Measurements from ENCODE around the gene NXPH2. TPM values are rescaled to one million over a fixed set of nuclear protein-coding genes. Genes with fewer than 3 reads are reported as not detected.

Gene NXPH2
- total RNA-seq, 4 donors from 2014 or later, result not detected

GRCh38 chr2:138726681-138727080, 53.5 kb downstream of the NXPH2 start:
- in situ Hi-C loops (cut with MboI; ENCODE audit: low sequenced_read_pairs in 4 of 4) (no loop called here), intact Hi-C loops (cut with DNase I; ENCODE audit: low total_unique reads) (no loop called here)
- no peaks in the 10 kb centered on the region for H3K36me3 ChIP-seq
- TF ChIP-seq POLR2A (IDR thresholded peaks at IDR 0.05), result no peak
- TF ChIP-seq, protein P1, sequence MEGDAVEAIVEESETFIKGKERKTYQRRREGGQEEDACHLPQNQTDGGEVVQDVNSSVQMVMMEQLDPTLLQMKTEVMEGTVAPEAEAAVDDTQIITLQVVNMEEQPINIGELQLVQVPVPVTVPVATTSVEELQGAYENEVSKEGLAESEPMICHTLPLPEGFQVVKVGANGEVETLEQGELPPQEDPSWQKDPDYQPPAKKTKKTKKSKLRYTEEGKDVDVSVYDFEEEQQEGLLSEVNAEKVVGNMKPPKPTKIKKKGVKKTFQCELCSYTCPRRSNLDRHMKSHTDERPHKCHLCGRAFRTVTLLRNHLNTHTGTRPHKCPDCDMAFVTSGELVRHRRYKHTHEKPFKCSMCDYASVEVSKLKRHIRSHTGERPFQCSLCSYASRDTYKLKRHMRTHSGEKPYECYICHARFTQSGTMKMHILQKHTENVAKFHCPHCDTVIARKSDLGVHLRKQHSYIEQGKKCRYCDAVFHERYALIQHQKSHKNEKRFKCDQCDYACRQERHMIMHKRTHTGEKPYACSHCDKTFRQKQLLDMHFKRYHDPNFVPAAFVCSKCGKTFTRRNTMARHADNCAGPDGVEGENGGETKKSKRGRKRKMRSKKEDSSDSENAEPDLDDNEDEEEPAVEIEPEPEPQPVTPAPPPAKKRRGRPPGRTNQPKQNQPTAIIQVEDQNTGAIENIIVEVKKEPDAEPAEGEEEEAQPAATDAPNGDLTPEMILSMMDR (IDR thresholded peaks at IDR 0.05 in 4 of 5, conservative IDR thresholded peaks at IDR 0.05 in 1 of 5), result no peak
- H3K9me3 ChIP-seq, result no peaks in the 10 kb centered on the region
- ATAC-seq, result no peak
- no peak overlapping the region for H3K4me3 ChIP-seq
- no peak overlapping the region for H3K27ac ChIP-seq
- no peak for DNase-seq
- no peaks in the 10 kb centered on the region for H3K4me1 ChIP-seq
- H3K27me3 ChIP-seq, result no peaks in the 10 kb centered on the region

DNA sequence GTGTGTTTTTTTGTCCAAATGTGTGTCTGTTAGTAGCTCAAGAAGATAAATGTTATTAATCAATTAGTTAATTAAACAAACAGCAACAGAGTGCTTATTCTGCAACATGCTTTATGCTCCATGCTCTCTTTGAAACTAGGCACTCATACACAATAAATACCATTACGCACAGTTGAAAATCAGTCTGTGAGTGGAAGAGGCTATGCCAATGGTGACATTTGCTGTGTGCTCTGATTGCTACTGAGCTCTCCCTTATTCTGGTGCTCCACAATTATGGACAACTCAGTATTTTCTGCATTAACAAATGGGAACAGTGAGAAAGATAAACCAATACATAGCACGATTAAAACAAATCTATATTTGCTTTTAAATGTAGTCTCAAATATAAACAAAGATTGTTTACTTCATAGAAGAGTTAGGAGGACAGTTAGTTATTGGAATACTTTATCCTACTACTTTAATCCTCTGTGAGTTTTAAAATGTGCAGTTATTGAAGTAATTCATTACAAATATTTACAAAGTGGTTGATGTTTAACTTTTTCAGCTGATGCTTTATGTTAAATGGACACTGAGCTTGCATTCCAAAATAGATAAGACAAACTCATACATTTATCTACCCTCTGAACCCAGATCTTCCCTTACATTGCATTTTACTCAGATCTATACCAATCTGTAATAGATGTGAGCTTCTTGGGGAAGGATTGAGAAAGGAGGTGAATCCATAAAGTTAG, 55.3 kb downstream of the NXPH2 start:
- Histone ChIP-seq H3K27me3 (no peaks in the 10 kb centered on the region), H3K4me1 (no peaks in the 10 kb centered on the region), H3K36me3 (no peaks in the 10 kb centered on the region), H3K4me3 (no peak overlapping the region), H3K9me3 (no peaks in the 10 kb centered on the region), H3K27ac (no peak overlapping the region)
- no peak for TF ChIP-seq POLR2A (IDR thresholded peaks at IDR 0.05)
- TF ChIP-seq, protein P1 (IDR thresholded peaks at IDR 0.05 in 4 of 5, conservative IDR thresholded peaks at IDR 0.05 in 1 of 5), result no peak
- no peak for DNase-seq
- intact Hi-C loops (cut with DNase I; ENCODE audit: low total_unique reads) (no loop called here), in situ Hi-C loops (cut with MboI; ENCODE audit: low sequenced_read_pairs in 4 of 4) (no loop called here)
- ATAC-seq, result no peak

DNA sequence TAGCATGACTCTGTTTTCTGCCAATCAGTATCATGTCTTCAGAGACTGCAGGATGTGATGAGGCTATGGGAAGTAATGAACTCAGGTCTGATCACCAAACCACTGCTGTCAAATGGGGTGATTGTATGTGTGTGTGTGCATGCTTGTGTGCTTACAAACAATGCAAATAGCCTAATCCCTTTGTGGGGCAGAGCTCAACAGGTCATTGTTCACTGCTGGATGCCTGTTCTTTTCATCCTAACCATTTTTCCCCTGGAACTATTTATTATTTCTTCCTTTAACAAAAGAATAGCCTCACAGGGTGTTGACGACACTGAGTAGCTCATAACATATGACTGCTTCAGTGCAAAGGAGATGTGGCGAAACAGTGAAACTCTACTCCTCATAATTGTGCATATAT, 55.9 kb downstream of the NXPH2 start:
- ATAC-seq (no peak), DNase-seq (no peak)
- Histone ChIP-seq H3K27me3 (no peaks in the 10 kb centered on the region), H3K27ac (no peak overlapping the region), H3K4me3 (no peak overlapping the region), H3K9me3 (no peaks in the 10 kb centered on the region), H3K4me1 (no peaks in the 10 kb centered on the region), H3K36me3 (no peaks in the 10 kb centered on the region)
- in situ Hi-C loops (cut with MboI; ENCODE audit: low sequenced_read_pairs in 4 of 4) (no loop called here), intact Hi-C loops (cut with DNase I; ENCODE audit: low total_unique reads) (no loop called here)
- TF ChIP-seq POLR2A (IDR thresholded peaks at IDR 0.05), result no peak
- TF ChIP-seq, protein P1 (IDR thresholded peaks at IDR 0.05 in 4 of 5, conservative IDR thresholded peaks at IDR 0.05 in 1 of 5), result no peak

GRCh38 chr2:138723196-138723987, 56.8 kb downstream of the NXPH2 start:
- intact Hi-C loops (cut with DNase I; ENCODE audit: low total_unique reads), result no loop called here
- DNase-seq (no peak), ATAC-seq (peak in 1 of 2 donors; percentile 21)
- no peak overlapping the region for H3K27ac ChIP-seq
- H3K9me3 ChIP-seq, result no peaks in the 10 kb centered on the region
- TF ChIP-seq, protein P1 (IDR thresholded peaks at IDR 0.05 in 4 of 5, conservative IDR thresholded peaks at IDR 0.05 in 1 of 5), result no peak
- no peaks in the 10 kb centered on the region for H3K36me3 ChIP-seq
- H3K4me3 ChIP-seq, result no peak overlapping the region
- H3K4me1 ChIP-seq, result no peaks in the 10 kb centered on the region
- H3K27me3 ChIP-seq, result no peaks in the 10 kb centered on the region
- in situ Hi-C loops (cut with MboI; ENCODE audit: low sequenced_read_pairs in 4 of 4), result no loop called here

All from gastrocnemius medialis (tissue), 4 donors.